Astrocyte (in vitro differentiated cells and primary cell): ENCODE results near the gene IPO13. TPM values are rescaled to one million over a fixed set of nuclear protein-coding genes. Genes with fewer than 3 reads are reported as not detected.

Source experiments
- total RNA-seq: library from RNA; stranded (reverse); gene quantifications from 2 replicates; pipeline ENCODE4 v1.2.1, GENCODE V29; 2021

IPO13 gene
- total RNA-seq, 1 donor from 2014 or later, result 31.0 TPM

Other genes starting within 250 kb of the IPO13 start
- 11.4 and 13.9 TPM in 2 replicates for gene ST3GAL3, start 239.4 kb upstream of the IPO13 start, total RNA-seq
- gene ARTN, start 13.1 kb upstream of the IPO13 start, total RNA-seq, result 1.2 and 1.5 TPM in 2 replicates
- gene DPH2, start 23.1 kb downstream of the IPO13 start, total RNA-seq, result 26.9 and 31.6 TPM in 2 replicates
- 175 and 202 TPM in 2 replicates for gene ATP6V0B, start 28.0 kb downstream of the IPO13 start, total RNA-seq
- gene B4GALT2, start 32.3 kb downstream of the IPO13 start, total RNA-seq, result 56.6 and 56.9 TPM in 2 replicates
- gene CCDC24, start 44.6 kb downstream of the IPO13 start, total RNA-seq, result 4.2 and 4.3 TPM in 2 replicates
- gene SLC6A9, start 84.5 kb downstream of the IPO13 start, total RNA-seq, result 45.2 and 51.4 TPM in 2 replicates
- gene KLF17, start 171.9 kb downstream of the IPO13 start, total RNA-seq, result 0.09 TPM in 1 of 2 replicates, not detected in the other
- gene KLF18, start 194.7 kb downstream of the IPO13 start, total RNA-seq, result not detected in 2 replicates